ENCODE data around the gene BCAS4. TPM values are rescaled to one million over a fixed set of nuclear protein-coding genes. Genes with fewer than 3 reads are reported as not detected.
A peak's percentile ranks its signal among the peaks of the same experiment; 100 is the strongest.

Gene BCAS4
- total RNA-seq, 1 donor from 2014 or later = 9.0 TPM

DNA sequence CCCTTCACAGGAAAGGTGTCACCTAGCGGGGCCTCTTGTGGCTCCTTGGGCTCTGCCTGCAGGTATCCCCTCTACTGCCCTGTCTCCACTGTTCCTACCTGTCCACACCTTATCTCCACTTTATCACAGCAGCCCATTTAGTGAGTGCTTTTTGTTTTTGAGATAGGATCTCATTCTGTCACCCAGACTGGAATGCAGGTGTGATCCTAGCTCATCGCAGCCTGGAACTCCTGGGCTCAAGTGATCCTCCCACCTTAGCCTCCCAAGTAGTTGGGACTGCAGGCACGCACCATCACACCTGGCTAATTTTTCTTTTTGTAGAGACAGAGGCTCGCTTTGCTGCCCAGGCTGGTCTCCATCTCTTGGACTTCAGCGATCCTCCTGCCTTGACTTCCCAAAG lies 48.0 kb downstream of the BCAS4 start:
- Mint-ChIP-seq H3K36me3 (ENCODE audit: low read depth) (no peaks in the 10 kb centered on the region), H3K4me1 (no peaks in the 10 kb centered on the region), H3K4me3 (no peak overlapping the region), H3K27me3 (ENCODE audit: low read depth) (no peaks in the 10 kb centered on the region), H3K9me3 (no peaks in the 10 kb centered on the region), H3K27ac (ENCODE audit: unreplicated experiment) (no peak overlapping the region)
- TF ChIP-seq CTCF (conservative IDR thresholded peaks at IDR 0.05) = no peak
- DNase-seq (ENCODE audit: low read depth, low spot score) = no peak

- Mint-ChIP-seq H3K9me3 (no peaks in the 10 kb centered on the region), H3K4me1 (peaks cover 5% of the 10 kb centered on the region), H3K27me3 (ENCODE audit: low read depth) (no peaks in the 10 kb centered on the region), H3K36me3 (ENCODE audit: low read depth) (no peaks in the 10 kb centered on the region), H3K27ac (ENCODE audit: unreplicated experiment) (no peak overlapping the region), H3K4me3 (no peak overlapping the region)
- TF ChIP-seq CTCF (conservative IDR thresholded peaks at IDR 0.05) = no peak
- DNase-seq (ENCODE audit: low read depth, low spot score) = no peak
Observed at GRCh38 chr20:50843331-50844276, 48.7 kb downstream of the BCAS4 start.

- no peaks in the 10 kb centered on the region for H3K36me3 Mint-ChIP-seq (ENCODE audit: low read depth)
- TF ChIP-seq CTCF (conservative IDR thresholded peaks at IDR 0.05) = no peak
- H3K4me3 Mint-ChIP-seq = no peak overlapping the region
- H3K27ac Mint-ChIP-seq (ENCODE audit: unreplicated experiment) = no peak overlapping the region
- H3K27me3 Mint-ChIP-seq (ENCODE audit: low read depth) = no peaks in the 10 kb centered on the region
- DNase-seq (ENCODE audit: low read depth, low spot score) = no peak
- H3K4me1 Mint-ChIP-seq = peaks cover 12% of the 10 kb centered on the region
- H3K9me3 Mint-ChIP-seq = no peaks in the 10 kb centered on the region
Observed at GRCh38 chr20:50844430-50845100, 49.7 kb downstream of the BCAS4 start.

DNA sequence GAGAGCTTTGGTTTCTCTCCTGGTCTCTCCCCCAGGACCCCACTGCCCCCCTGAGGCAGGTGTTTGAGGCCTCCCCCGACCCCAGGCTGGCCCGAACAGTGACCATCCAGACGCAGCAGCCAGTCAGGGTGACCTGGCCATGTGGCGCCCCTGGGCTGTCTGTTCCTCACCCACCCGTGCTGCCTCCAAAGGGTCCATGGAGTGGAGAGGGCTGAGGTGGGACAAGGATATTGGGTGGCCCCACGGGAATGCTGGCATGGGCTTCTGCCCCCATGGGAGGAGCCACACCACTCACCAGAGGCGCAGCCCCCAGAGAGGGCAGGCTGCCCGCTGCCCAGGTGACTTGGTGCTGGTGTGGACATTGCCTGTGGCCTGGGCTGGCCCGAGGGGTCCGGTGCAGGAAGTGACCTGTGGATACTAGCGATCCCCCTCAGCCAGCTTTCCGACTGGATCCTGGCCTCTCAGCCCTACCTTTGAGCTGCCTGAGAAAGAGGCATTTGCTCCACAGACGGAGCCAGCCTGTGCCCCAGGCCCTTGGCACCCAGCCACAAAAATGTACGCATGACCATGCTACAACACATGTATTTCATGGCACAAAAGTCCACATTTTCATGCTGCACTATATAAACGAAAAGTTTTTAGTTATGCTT lies 50.8 kb downstream of the BCAS4 start:
- Mint-ChIP-seq H3K36me3 (ENCODE audit: low read depth) (no peaks in the 10 kb centered on the region), H3K4me3 (no peak overlapping the region), H3K4me1 (peaks cover 16% of the 10 kb centered on the region), H3K9me3 (no peaks in the 10 kb centered on the region), H3K27me3 (ENCODE audit: low read depth) (no peaks in the 10 kb centered on the region), H3K27ac (ENCODE audit: unreplicated experiment) (no peak overlapping the region)
- DNase-seq (ENCODE audit: low read depth, low spot score) = no peak
- TF ChIP-seq CTCF (conservative IDR thresholded peaks at IDR 0.05) = no peak

DNA sequence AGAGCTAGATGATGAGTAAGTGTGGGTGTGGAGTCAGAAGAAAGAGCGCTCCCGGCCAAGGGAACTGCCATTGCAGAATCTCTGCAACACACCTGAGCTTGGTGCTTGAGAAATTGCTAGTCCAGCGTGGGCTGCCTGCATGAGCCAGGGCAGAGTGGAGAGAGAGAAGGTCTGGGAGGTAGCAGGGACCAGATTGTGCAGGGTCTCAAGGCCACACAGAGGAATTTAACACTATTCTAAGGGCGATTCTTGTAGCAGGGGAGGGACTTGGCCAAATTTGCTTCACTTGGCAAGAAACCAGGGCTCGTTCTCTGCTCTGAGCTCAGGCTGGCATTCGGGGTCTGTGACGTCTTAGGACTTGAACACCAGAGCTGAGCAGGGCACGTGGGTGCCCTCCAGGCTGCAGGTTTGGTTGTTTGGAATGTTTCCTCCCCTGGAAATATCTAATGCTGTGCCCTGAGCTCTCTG lies 53.5 kb downstream of the BCAS4 start:
- no peak for TF ChIP-seq CTCF (conservative IDR thresholded peaks at IDR 0.05)
- no peaks in the 10 kb centered on the region for H3K36me3 Mint-ChIP-seq (ENCODE audit: low read depth)
- peaks cover 16% of the 10 kb centered on the region for H3K4me1 Mint-ChIP-seq
- no peak overlapping the region for H3K4me3 Mint-ChIP-seq
- peak overlapping the region; percentile 75 for H3K27ac Mint-ChIP-seq (ENCODE audit: unreplicated experiment)
- H3K9me3 Mint-ChIP-seq = no peaks in the 10 kb centered on the region
- H3K27me3 Mint-ChIP-seq (ENCODE audit: low read depth) = no peaks in the 10 kb centered on the region
- no peak for DNase-seq (ENCODE audit: low read depth, low spot score)

All from neural crest cell (in vitro differentiated cells).